HG03097 (cell line): ENCODE results near the gene SFSWAP.
"Not testable (repeated sequence)": the region's sequence is repeated elsewhere in the genome, so short reads cannot be mapped to it uniquely, and the experiment has no call there.

Experiments used
- ATAC-seq: cut with Tn5 transposase; IDR thresholded peaks from one replicate; pipeline ENCODE4 v1.9.1; 2021; ENCODE audit not compliant: unreplicated experiment, low FRiP score

The SFSWAP gene

DNA sequence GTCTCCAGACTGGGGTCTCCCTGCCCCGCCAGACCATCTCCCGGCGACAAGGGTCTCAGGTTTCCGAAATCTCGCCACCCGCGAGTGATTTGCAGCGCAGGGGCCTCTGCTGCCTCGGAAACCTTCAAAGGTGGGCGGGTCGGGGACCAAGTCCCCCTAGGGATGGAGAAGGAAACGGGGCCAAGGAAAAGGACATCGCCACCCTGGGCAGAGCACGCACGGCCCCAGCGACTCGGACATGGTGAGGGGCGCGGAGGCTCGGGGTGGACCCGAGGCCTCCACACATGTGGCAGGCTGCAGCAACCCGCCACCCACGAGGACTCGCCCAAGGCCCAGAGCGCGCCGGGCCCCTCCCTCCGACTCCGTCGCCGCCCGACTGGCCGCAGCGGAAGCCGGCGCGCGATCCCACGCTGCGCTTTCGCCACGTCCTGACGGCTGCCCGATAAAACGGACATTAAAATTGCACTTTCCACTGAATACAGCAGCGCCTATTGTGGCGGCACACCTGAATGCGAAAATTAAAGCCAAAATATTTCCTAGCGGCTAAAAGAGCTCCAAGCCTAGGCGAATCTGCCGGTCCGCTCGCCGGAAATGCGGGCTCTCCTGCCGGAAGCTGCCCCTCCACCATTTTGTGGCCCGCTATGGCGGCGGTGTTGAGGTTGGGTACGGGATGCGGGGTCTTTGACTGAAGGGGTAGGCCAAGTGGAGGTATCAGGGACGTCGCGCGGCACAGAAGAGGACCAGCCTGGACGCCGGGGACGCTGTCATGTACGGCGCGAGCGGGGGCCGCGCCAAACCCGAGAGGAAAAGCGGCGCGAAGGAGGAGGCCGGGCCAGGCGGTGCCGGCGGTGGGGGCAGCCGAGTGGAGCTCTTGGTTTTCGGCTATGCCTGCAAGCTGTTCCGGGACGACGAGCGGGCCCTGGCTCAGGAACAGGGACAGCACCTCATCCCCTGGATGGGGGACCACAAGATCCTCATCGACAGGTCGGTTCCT is at the start of gene SFSWAP:
Gene SFSWAP, plus strand, starts transcription at position 627 of the 994 bp plus-strand sequence. Its CDS starts 140 bp downstream, at position 767.
- peak; percentile 85 for ATAC-seq

DNA sequence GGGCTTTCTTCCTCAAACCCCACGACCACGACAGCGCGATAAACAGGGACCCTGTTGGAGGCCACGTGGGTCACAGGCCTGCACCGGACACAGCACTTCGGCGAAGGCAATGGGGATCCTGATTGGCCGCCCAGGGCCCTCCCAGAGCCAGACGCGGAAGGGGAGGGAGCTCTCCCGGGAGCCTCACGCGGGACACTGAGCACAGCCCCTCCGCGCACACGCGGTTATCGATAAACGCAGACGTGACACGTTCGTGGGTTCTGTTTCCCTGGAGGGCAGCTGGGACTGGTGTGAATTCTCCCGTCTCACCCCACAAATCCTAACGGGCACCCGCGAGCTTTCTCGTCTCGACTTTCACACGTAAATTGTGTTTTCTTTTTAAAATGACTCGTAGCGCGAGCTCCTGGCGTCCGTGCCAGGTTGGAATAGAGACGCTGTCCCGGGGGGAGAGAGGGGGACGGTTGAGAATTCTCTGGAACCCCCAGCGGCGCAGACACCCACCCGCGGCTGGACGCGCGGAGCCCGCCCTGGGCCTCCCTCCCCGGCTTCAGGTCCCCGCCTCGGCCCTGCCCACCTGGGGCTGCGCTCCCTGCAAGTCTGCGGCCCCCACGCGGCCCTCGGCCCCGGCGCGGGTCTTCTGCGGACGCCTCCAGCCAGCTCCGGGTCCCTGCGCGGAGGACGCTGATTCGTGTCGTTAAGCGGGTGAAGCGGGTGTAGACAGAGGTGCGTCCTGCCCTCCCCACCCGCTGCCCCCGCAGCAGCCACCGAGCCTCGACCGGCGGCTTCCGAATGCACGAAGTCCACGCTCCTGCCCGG is 49.5 kb upstream of the SFSWAP start:
- ATAC-seq: not testable (repeated sequence)

DNA sequence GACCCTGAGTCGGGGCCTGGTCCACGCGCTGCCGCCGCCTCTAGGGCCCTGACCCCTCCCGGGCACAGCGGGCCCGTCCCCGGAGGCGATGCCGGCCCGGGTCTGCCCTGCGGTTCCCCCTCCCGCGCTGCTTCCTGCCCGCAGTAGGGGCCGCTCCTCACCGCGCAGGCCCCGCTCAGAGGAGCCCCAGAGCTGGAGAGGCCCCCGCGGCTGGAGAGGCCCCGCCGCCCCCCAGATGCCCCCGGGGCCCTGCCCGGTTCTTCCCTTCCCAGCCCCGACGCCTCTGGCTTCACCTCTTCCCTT is 49.0 kb upstream of the SFSWAP start:
- not testable (repeated sequence) for ATAC-seq

DNA sequence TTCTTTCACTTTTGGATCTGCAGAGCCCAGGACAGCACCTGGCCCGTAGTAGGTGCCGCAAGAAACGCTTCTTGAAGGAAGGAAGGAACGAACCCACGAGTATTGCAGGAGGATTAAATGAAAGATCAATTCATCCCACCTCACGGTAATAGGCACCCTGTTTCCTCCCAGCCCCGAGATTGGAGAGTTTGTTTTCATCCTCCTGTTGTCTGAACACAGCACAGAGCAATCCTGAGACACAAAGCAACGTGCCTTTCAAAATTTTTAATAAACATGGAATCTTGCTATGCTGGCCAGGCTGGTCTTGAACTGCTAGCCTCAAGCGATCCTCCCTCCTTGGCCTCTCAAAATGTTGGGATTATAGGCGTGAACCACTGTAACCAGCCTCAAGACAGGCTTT is 48.5 kb upstream of the SFSWAP start:
- ATAC-seq: not testable (repeated sequence)

DNA sequence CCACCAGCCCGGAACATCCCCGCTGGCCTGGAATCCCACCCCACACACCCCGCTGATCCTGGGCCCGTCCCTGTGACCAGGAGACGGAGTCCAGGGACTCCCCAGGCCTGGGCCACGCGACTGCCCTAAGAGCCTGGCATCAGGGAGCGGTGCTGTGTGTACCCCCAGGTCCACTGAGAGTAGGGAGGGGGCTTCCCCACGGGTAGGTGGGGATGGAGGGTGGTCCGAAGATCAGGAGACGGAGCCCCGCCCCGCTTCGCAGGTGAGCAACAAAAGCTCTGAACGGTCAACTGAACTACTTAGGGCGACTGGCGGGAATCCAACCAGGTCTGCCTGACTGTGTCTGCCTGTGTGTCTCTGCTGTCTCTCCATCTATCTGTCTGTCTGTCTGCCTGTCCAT is 45.2 kb upstream of the SFSWAP start:
- ATAC-seq: not testable (repeated sequence)

DNA sequence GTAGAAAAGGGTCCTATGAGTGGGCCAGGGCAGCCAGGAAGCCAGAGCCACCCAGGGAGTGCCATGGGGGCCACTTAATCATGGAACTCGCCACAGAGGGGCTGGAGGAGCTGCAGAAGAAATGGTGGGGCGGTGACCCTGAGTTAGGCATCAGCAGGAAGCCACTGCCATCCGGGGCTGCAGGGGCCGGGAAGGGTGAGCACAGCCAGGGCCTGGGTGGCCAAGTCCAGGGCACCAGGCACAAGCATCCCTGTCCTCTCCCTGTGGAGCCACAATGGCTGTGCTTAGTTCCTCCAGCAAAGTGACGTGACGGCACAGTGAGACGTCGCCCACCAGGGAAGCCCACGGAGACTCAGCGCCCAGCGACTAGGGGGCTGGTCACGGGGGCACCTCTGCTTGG is 44.4 kb upstream of the SFSWAP start:
- ATAC-seq: not testable (repeated sequence)

DNA sequence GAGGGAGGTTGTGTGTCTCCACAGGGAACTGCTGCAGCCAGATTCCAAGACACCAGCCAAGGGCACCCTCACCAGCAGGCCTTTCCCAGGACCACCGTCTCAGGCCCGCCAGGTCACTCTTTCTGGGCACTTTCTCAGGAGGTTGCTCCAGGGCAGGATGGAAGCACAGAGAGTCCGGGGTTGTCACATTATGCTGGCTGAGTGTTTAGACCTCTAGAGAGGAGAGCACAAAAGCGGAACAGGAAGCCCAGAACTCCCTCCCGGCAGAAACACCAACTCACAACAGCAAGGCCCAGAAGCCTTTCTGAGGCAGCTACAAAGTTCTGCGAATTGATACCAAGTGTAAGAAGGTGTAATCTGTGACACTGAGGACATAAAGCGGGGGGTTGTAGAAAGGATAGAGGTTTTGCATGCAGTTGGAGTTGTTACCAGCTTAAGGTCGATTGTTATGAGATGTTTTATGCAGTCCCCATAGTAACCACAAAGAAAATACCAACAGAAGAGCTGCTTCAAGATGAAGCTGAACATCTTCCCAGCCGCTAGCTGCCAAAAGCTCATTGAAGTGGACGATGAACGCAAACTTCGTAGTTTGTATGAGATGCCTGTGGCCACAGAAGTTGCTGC is 43.8 kb upstream of the SFSWAP start:
- ATAC-seq: not testable (repeated sequence)

DNA sequence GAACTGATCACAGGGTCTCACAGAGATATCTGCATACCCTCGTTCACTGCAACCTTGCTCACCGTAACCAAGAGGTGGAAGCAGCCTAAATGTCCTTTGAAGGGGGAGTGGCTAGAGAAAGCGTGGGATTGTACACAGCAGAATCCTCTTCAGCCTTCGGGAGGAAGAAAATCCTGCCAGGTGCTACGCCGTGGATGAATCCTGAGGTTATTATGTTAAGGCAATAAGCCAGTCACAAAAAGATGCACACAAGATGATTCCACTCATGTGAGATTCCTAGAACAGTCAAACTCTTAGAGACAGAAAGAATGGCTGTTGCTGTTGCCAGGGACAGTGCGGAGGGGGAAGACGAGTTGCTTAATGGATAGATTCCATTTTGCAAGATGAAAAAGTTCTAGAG is 39.6 kb upstream of the SFSWAP start:
- no peak for ATAC-seq

DNA sequence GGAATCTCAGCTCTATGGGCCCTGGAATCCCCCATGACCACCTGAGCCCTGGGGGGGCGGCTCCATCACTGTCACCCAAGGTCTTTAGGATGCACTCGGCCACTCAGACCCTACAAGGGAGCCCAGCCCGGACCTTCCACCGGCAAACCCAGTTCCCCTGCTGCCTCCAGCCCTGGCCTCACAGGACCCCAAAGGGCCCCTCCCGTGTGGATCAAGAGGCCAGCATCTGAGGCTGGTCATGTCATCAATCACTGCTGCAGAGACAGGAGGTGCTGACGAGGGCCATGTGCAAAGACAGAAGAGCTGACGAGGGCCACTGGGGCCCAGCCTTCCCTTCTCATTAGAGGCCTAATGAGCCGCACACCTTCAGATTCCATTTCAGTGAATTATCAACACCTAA is 39.0 kb upstream of the SFSWAP start:
- no peak for ATAC-seq

DNA sequence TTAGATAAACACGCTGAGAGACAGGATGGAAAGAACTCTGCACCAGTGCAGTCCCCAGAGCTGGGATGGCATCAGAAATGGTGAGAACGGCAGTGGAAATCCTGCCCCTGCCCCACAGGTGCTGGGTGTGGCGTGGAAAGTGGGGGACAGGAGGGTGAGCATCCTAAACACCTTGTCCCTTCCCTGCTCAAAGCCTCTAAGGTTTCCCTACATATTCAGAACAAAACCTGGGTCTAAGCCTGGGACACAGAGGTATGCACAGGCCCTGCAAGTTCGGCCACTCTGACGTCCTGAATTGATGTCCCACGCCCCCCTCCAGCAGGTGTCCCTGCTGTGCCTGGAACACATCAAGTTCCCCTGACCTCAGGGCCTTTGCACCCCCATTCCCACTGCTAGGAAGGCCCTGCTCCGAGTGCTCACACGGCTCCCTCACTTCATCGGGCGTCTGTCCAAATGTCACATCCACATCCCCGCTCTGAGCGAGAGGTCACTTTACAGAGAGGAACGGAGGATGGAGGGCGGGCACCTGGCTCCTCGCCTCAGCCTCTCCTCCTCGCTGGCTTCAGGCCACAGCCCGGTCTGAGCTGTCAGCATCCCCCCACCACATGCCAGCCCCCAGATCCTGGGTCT is 38.5 kb upstream of the SFSWAP start:
- no peak for ATAC-seq

DNA sequence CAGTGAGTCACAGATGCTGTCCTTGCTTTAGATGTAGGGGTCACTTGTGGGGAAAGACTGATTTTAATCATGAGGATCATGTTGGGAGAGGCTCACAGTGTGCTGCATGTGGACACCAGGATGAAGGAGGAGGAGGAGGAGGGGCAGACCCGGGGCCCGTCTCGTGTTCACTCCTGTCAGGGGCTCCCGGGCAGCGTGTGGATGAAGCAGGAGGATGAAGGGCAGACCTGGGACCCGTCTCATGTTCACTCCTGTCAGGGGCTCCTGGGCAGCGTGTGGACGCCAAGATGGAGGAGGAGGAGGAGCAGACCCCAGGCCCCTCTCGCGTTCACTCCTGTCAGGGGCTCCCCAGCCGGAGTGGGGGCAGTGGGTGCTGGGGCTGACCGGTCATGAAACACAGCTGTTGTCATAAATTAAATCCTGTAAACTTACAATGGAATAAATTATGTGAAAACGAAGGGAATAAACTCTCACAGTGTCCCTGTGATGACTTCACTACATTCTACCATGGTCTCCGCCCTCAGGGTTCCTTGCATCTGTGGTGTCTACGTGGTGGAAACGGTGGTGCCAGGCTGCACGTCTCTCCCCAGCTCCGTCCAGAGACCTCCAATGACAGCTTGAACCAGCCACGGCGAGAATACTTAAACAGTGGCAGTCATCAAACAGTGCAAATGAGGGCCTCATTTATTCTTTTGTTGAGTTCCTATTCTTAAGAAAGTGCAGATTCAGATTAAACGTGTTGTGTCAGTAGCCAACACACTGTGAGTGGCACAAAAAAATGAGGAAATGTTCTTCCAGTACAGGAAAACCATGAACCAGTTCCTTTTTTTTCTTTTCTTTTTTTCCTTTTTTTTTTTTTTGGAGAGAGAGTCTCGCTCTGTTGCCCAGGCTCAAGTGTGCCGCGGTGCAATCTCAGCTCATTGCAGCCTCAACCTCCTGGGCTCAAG is 37.7 kb upstream of the SFSWAP start:
- no peak for ATAC-seq

DNA sequence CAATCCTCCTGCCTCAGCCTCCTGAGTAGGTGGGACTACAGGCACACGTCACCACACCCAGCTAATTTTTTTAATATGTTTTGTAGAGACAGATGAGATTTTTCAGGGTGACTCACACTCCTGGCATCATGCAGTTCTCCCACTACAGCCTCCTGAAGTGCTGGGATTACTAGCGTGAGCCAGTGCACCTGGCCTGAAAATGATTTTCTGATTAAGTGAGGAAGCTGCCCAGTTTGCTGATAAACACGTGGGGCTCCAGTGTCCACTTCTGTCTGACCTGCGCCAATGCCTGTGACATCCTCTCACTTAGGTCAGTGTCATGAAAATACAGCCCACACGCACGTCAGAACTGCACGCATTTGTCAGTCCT is 37.0 kb upstream of the SFSWAP start:
- no peak for ATAC-seq

DNA sequence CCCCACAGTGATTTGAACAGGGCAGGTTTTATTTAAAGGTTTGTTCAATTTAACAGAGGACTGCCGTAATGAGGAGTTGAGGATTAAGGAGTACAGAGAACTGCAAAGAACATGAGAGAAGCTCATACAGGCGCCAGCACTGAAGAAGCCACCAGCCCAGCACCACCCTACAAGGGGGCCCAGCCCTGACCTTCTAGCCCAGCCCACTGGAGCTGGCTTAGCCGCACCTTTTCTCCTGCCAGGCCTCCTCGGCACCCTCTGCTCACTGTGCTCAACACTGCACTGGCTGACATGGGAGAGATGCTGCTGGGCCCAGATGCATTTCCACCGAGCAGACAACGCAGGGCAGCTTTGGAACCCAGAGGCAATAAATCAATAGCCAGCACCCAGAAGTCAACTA is 36.5 kb upstream of the SFSWAP start:
- no peak for ATAC-seq

DNA sequence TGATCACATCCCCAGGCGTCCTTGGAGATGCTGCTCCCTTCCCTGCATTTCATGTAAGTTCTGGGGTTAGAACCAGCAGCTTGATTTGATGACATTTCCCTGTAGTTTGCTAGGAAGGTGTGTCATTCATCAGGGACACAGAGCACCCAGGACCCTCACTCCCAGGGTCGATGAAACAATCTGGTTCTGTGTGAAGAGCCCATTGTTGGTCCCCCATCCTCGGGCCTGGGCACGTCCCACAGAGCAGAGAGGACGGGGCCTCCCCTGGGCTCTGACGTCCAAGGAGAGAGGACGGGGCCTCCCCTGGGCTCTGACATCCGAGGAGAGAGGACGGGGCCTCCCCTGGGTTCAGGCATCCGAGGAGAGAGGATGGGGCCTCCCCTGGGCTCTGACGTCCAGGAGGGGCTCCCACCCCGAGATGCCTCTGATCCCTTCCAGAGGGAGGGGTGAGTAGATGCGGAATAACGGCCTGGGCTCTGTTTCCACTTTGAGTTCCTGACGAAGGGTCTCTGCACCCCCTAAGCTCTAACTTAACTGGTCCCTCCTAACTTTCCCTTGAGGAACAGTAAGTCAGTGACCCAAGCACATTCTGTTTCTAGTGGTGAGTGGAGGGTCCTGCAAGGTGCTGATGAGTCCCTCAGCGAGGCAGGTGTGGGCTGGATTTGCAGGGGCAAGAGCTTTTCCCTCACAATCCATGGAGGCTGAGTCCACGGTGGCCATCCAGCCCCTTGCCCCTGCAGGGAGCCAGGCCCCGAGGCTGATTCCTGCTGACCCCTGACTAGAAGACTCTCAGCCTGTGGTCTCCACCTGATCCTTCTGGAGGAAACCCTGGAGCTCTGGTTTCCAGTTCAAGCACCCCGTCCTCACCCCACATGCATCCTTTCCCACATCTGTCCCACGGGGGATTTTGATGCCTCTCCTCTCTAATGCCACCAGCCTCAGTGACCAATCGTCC is 35.5 kb upstream of the SFSWAP start:
- ATAC-seq: no peak

DNA sequence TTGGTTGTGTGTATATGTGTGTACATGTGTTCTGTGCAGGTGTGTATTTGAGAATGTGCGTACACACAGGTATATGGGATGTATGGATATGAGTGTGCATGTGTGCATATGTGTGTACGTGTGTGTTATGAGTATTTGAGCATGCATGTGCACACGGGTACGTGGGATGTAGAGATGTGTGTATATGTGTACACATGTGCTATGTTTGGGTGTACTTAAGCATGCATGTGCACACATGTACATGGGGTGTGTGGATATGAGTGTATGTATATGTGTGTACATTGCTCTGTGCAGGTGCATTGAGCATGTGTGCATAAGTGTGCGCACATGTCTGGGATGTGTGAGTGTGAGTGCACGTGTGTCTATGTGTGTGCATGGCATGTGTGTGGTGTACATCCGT is 34.3 kb upstream of the SFSWAP start:
- ATAC-seq: no peak

DNA sequence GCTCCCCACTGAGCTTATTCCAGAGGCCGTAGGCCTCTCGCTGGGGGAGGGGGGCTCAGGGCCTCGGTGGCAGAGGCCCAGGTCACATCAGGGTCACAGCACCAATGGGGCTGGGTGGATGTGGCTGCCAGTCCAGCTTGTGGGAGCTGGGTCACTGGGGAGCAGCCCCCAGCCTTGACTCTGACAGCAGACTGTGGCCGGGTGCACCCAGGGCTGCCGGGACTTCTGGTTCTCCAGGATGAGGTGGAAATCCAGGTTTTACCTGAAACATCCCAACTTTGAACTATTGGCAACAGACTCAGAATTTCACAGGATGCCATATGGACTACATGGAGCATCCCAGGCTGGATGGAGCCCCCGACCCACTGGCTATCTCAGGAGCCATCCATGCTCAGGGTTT is 33.8 kb upstream of the SFSWAP start:
- ATAC-seq: not testable (repeated sequence)

DNA sequence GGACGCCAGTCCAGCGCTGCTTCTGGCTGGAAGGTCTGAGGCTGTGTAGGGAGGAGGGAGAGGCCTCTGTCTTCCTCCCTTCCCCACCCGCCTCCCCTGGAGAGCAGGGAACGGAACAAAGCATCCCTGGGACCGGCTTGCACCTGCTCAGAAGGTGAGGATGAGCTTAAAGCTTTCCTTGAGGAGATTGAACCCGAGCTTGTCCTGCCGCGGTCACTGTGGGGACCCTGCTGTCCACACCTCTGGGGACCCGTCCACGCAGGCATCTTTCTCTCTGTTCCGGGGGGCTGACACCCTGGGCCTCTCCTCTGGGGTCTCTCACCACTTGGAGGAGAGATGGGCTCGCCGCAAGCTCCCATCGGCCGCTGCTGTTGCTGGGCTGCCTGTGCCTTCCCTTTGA is 33.2 kb upstream of the SFSWAP start:
- no peak for ATAC-seq

DNA sequence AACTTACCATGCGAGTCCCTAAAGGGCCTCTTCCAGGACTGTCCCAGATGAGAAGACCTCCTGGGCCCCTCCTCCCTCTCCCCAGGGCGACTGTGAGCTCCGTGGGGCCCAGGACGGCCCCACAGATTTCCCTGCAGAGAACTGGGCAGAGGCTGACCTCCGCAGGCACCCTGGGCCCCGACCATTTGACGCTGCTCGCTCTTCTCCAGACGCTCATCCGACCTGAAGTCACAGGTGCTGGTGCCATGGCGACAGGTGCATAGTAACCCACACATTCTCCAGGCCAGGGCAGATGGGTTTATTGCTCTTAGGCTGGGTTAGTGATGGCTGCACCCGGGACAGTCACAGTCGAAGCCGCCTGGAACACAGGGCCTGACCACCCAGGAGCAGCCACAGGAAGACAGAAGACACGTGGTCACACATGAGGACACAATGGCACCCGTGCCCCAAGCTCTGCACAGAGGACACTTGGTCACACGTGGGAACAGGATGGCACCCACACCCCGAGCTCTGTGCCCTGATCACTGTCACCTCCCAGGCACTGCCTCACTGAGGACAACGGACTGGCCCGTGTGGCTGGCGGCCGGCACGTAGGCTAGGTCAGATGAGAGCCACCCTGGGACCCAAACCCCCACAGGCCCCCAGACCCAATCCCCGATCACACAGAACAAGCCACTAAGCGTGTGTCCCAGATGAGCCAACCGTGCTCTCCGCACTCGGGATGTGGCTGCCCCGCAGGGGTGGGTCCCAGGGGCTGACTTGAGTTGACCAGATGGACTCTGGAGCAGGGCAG is 32.3 kb upstream of the SFSWAP start:
- not testable (repeated sequence) for ATAC-seq
